ENCODE results near the gene FANCM.
"Not testable (repeated sequence)": the region's sequence is repeated elsewhere in the genome, so short reads cannot be mapped to it uniquely, and the experiment has no call there.

Gene FANCM

GRCh38 chr14:45125754-45126153, 10.0 kb upstream of the FANCM start:
- DNase-seq, result no peak
- H3K27me3 Mint-ChIP-seq, result no peaks in the 10 kb centered on the region
- H3K4me1 Mint-ChIP-seq, result peaks cover 5% of the 10 kb centered on the region
- H3K9me3 Mint-ChIP-seq, result no peaks in the 10 kb centered on the region
- peaks cover 32% of the 10 kb centered on the region for H3K36me3 Mint-ChIP-seq
- H3K27ac Mint-ChIP-seq, result no peak overlapping the region
- CTCF ChIA-PET, result interaction anchor here (0.7 kb wide), 1 partner anchor 190 kb away, joined by 3 read pairs; no protein-coding TSS in a partner anchor
- H3K4me3 Mint-ChIP-seq, result no peak overlapping the region

GRCh38 chr14:45128963-45129629, 6.6 kb upstream of the FANCM start:
- H3K4me1 Mint-ChIP-seq, result peaks cover 24% of the 10 kb centered on the region
- H3K27me3 Mint-ChIP-seq, result no peaks in the 10 kb centered on the region
- CTCF ChIA-PET, result interaction anchor here (1.3 kb wide), 3 partner anchors 12 to 139 kb away, joined by 3 to 5 read pairs (median 3); no protein-coding TSS in a partner anchor
- H3K27ac Mint-ChIP-seq, result no peak overlapping the region
- H3K9me3 Mint-ChIP-seq, result no peaks in the 10 kb centered on the region
- no peak overlapping the region for H3K4me3 Mint-ChIP-seq
- peaks cover 22% of the 10 kb centered on the region for H3K36me3 Mint-ChIP-seq
- no peak for DNase-seq

DNA sequence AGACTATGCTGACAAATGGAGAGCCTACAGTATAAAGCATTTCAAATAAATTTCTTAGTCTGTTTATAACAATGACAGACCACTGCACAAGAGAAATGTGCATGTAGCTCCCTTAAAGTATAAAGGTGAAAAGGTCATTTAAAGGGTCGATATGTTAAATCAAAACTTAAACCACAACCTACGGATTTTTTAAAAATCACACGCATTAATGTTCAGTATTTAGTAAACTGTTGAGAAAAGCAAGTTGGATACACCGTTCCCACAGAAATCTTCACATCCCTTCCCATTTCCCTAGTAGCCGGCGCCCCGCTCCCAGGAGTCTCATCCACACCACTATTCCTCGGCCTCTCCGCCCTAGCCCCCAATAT, 2.1 kb upstream of the FANCM start:
- H3K27ac Mint-ChIP-seq, result peak overlapping the region; percentile 100
- peaks cover 6% of the 10 kb centered on the region for H3K36me3 Mint-ChIP-seq
- no peaks in the 10 kb centered on the region for H3K27me3 Mint-ChIP-seq
- H3K4me1 Mint-ChIP-seq, result peaks cover 43% of the 10 kb centered on the region
- no peaks in the 10 kb centered on the region for H3K9me3 Mint-ChIP-seq
- no peak for DNase-seq
- CTCF ChIA-PET, result interaction anchor here (0.9 to 1.9 kb wide), 3 partner anchors 11 to 135 kb away, joined by 3 to 4 read pairs (median 3); no protein-coding TSS in a partner anchor
- peak overlapping the region; percentile 90 for H3K4me3 Mint-ChIP-seq

DNA sequence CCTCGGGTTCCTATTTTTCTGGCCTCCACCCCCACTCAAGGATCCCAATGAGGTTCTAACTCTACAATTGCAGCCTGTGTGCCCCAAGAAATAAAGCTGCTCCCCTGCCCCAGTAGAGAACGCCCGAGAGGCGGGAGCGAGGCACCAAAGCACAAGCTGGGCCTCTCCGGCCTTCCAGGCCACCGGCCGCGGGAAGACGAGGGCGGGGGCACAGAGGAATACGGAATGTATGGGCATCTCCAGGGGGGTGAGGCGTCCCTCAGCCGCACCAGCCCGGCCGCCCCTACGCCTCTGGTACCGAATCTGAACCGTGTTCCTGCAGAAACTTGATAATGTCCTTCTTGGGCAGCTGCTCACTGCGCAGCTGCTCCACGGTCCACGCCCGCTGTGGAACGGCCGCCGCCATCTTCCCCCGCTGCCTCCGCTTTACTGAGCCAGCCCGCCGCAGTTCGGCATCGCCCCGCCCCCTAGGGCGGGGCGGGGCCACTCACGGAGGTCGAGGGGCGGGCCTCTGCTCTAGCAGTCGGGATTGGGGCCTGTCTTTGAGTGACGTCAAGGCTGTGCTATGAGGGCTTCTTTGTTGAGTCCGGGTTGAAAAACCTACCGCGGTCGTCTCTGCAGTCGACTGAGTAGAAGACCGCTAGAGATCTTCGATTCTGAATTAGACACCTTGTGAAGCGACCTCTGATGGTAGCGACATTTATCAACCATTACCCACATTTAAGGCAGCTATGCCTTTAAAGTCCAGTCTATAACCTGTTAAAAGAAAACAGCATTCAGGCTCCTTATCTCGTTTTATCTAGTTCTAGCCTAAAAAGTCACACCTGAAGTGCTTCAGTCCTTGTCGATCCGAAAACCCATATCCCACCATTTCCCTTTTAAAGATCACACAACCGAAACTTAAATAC, 1.4 kb upstream of the FANCM start, which contains the start of gene FKBP3:
Gene FKBP3, minus strand, starts transcription at position 431 of the 908 bp plus-strand sequence. Its CDS starts 25 bp downstream, at position 406.
- Mint-ChIP-seq H3K27me3 (no peaks in the 10 kb centered on the region), H3K27ac (peak within 1 kb of the TSS; percentile 100), H3K36me3 (peaks cover 10% of the 10 kb centered on the region), H3K9me3 (no peaks in the 10 kb centered on the region), H3K4me3 (peak within 1 kb of the TSS; percentile 90), H3K4me1 (peaks cover 49% of the 10 kb centered on the region)
- CTCF ChIA-PET, result interaction anchor here (0.9 to 1.9 kb wide), 4 partner anchors 12 to 172 kb away, joined by 3 to 4 read pairs (median 3); no protein-coding TSS in a partner anchor
- DNase-seq, result peak; percentile 96

DNA sequence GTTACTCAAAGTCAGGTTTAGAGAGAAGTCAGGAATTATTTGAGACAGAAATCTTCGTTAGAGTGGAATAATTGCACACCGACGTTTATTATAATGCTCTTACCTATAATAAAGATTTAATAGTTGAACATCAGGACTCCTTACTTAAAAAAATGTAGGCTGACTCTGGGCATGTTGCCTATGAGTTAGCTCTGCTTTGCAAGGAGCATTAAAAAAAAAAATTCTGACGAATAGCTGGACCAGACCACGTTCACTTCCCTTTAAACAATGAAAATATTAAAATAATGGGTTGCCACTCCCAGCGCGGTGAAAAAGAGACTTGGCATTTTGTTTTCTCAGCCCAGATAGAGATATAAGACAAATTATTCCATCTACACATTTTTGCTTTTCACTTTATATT, 574 bp upstream of the FANCM start:
- CTCF ChIA-PET, result interaction anchor here (0.9 to 2.2 kb wide), 3 partner anchors 117 to 173 kb away, joined by 3 to 7 read pairs (median 4); partner anchors contain the start of gene MIS18BP1
- peaks cover 52% of the 10 kb centered on the region for H3K4me1 Mint-ChIP-seq
- H3K4me3 Mint-ChIP-seq, result peak overlapping the region; percentile 90
- no peaks in the 10 kb centered on the region for H3K27me3 Mint-ChIP-seq
- no peaks in the 10 kb centered on the region for H3K9me3 Mint-ChIP-seq
- peaks cover 11% of the 10 kb centered on the region for H3K36me3 Mint-ChIP-seq
- H3K27ac Mint-ChIP-seq, result peak overlapping the region; percentile 100
- DNase-seq, result no peak

- H3K27me3 Mint-ChIP-seq, result no peaks in the 10 kb centered on the region
- no peaks in the 10 kb centered on the region for H3K9me3 Mint-ChIP-seq
- H3K4me1 Mint-ChIP-seq, result peaks cover 51% of the 10 kb centered on the region
- DNase-seq, result no peak
- peak overlapping the region; percentile 100 for H3K27ac Mint-ChIP-seq
- H3K4me3 Mint-ChIP-seq, result peak overlapping the region; percentile 90
- peaks cover 15% of the 10 kb centered on the region for H3K36me3 Mint-ChIP-seq
- CTCF ChIA-PET, result interaction anchor here (1.3 to 2.2 kb wide), 3 partner anchors 116 to 240 kb away, joined by 3 to 7 read pairs (median 3); partner anchors contain the start of gene MIS18BP1
Observed at GRCh38 chr14:45136399-45136798, 669 bp downstream of the FANCM start.

- Mint-ChIP-seq H3K4me3 (no peak overlapping the region), H3K27me3 (no peaks in the 10 kb centered on the region), H3K27ac (no peak overlapping the region), H3K9me3 (no peaks in the 10 kb centered on the region), H3K36me3 (peaks cover 29% of the 10 kb centered on the region), H3K4me1 (peaks cover 38% of the 10 kb centered on the region)
- DNase-seq, result no peak
- CTCF ChIA-PET, result interaction anchor here (0.6 kb wide), 1 partner anchor 23 kb away, joined by 3 read pairs; no protein-coding TSS in a partner anchor
Observed at GRCh38 chr14:45140661-45141187, 5.0 kb downstream of the FANCM start.

- peaks cover 32% of the 10 kb centered on the region for H3K36me3 Mint-ChIP-seq
- H3K4me1 Mint-ChIP-seq, result peaks cover 28% of the 10 kb centered on the region
- CTCF ChIA-PET, H3K27ac Mint-ChIP-seq, H3K4me3 Mint-ChIP-seq, H3K9me3 Mint-ChIP-seq, H3K27me3 Mint-ChIP-seq, DNase-seq: not testable (repeated sequence)
Observed at GRCh38 chr14:45142083-45142482, 6.4 kb downstream of the FANCM start.

GRCh38 chr14:45144658-45145057, 8.9 kb downstream of the FANCM start:
- CTCF ChIA-PET, result no interaction called here
- no peak for DNase-seq
- Mint-ChIP-seq H3K4me1 (peaks cover 9% of the 10 kb centered on the region), H3K4me3 (no peak overlapping the region), H3K27me3 (no peaks in the 10 kb centered on the region), H3K9me3 (no peaks in the 10 kb centered on the region), H3K36me3 (peaks cover 28% of the 10 kb centered on the region), H3K27ac (no peak overlapping the region)

DNA sequence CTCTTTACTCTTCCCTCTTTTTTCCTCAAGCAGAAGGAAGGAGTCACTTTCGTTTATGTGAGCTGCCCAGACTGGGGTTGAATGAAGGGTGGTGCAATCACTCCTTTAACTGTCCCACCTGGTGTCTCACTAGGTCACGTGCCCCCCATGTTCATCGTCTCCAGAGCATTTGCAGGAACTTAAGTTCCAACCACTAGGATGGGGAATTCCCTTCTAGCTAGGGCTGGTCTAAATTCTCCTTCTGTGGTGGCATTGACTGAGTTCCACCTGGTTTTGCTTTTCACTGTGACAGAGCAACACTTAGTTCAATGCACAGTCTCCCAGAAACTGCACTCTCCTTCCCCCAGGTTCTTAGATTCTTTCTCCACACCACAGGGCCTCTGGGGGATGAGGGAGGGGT, 9.5 kb downstream of the FANCM start:
- peaks cover 6% of the 10 kb centered on the region for H3K4me1 Mint-ChIP-seq
- no peaks in the 10 kb centered on the region for H3K27me3 Mint-ChIP-seq
- no peak overlapping the region for H3K4me3 Mint-ChIP-seq
- CTCF ChIA-PET, result no interaction called here
- no peaks in the 10 kb centered on the region for H3K9me3 Mint-ChIP-seq
- no peak overlapping the region for H3K27ac Mint-ChIP-seq
- DNase-seq, result no peak
- H3K36me3 Mint-ChIP-seq, result peaks cover 28% of the 10 kb centered on the region

DNA sequence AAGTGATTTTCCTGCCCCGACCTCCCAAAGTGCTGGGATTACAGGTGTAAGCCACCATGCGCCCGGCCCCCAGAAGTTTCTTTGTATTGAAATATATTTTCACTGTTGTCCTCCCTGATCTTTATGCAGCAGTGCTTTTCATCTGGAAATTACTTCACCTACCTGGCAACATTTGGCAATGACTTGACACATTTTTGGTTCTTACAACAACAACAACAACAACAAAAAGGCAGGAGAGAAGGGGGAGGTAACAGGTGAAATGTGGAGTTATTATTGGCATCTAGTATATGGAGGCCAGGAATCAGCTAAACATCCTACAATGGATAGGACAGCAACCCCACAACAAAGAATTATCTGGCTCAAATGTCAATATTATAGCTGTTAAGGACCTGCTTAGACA, 13.9 kb downstream of the FANCM start:
- CTCF ChIA-PET, result no interaction called here

DNA sequence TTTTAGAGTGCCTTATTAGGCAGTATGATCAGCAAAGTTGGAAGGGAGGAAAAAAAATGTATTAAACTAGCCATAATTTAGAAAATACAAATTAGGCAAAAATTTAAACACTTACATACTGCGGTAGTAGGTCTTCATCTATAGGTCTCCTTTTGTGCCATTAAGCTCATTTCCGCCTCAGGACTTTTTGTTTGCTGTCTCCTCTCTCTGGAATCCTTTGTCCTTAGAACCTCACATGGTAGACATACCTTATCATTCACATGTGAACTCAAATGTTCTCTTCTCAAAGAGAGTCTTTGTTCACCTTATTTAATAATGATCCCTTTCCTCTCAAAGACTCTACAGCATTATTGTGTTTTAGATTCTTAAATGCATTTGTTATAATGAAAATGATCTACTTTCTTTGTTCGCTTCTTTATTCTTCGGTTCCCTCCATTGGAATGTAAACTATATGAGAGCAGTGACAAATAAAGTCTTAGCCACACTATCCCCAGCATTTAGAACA, 14.7 kb downstream of the FANCM start:
- no peak overlapping the region for H3K4me3 Mint-ChIP-seq
- H3K4me1 Mint-ChIP-seq, result no peaks in the 10 kb centered on the region
- no peaks in the 10 kb centered on the region for H3K27me3 Mint-ChIP-seq
- DNase-seq, result no peak
- H3K9me3 Mint-ChIP-seq, result no peaks in the 10 kb centered on the region
- no peak overlapping the region for H3K27ac Mint-ChIP-seq
- CTCF ChIA-PET, result no interaction called here
- peaks cover 14% of the 10 kb centered on the region for H3K36me3 Mint-ChIP-seq

More for the DNA sequence above, 13.9 kb downstream of the FANCM start:
- Mint-ChIP-seq H3K4me1 (no peaks in the 10 kb centered on the region), H3K36me3 (peaks cover 21% of the 10 kb centered on the region), H3K27ac (no peak overlapping the region), H3K4me3 (no peak overlapping the region), H3K27me3 (no peaks in the 10 kb centered on the region), H3K9me3 (no peaks in the 10 kb centered on the region)
- DNase-seq, result no peak

DNA sequence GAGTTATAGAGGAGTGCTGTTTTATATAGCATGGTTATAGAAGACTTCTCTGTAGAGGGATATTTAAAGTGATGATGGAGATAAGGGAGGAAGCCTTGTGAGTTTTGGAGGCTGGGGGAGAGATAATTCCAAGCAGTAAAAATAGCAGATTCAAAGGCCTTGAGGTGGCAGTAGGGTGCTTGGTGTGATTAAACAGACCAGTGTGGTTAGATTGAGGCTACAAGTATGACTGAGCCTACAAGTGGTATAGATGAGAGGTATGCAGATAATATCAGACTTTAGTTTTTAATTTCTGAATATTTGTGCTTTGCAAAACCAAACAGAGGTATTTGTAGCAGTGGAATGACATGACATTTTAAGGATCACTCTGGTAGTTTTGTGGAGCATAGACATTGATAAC, 20.3 kb downstream of the FANCM start:
- CTCF ChIA-PET, result interaction anchor here (0.9 kb wide), 1 partner anchor 112 kb away, joined by 5 read pairs; no protein-coding TSS in a partner anchor
- Mint-ChIP-seq H3K9me3 (no peaks in the 10 kb centered on the region), H3K27ac (no peak overlapping the region), H3K4me3 (no peak overlapping the region), H3K4me1 (no peaks in the 10 kb centered on the region), H3K36me3 (peaks cover 10% of the 10 kb centered on the region), H3K27me3 (no peaks in the 10 kb centered on the region)
- no peak for DNase-seq

- no peaks in the 10 kb centered on the region for H3K9me3 Mint-ChIP-seq
- H3K27ac Mint-ChIP-seq, result no peak overlapping the region
- no peak overlapping the region for H3K4me3 Mint-ChIP-seq
- H3K27me3 Mint-ChIP-seq, result no peaks in the 10 kb centered on the region
- no peak for DNase-seq
- CTCF ChIA-PET, result no interaction called here
- peaks cover 5% of the 10 kb centered on the region for H3K36me3 Mint-ChIP-seq
- H3K4me1 Mint-ChIP-seq, result no peaks in the 10 kb centered on the region
Observed at GRCh38 chr14:45169906-45170305, 34.2 kb downstream of the FANCM start.

Measured in activated naive CD4-positive, alpha-beta T cell treated with anti-CD3 and anti-CD28 coated beads, Interleukin-2, amount 10 ng/mL, durations not matched to agents 7 days and 5 days (primary cell).